LNCAP (cell line): Measurements from ENCODE around the gene TACC2.

Source experiments
- TF ChIP-seq, protein P1 (sequence below): fragments of 450-650 bp; IDR thresholded peaks from 2 replicates; pipeline ENCODE4 v1.5.1; 2017; ENCODE audit warnings: mild to moderate bottlenecking

The TACC2 gene

DNA sequence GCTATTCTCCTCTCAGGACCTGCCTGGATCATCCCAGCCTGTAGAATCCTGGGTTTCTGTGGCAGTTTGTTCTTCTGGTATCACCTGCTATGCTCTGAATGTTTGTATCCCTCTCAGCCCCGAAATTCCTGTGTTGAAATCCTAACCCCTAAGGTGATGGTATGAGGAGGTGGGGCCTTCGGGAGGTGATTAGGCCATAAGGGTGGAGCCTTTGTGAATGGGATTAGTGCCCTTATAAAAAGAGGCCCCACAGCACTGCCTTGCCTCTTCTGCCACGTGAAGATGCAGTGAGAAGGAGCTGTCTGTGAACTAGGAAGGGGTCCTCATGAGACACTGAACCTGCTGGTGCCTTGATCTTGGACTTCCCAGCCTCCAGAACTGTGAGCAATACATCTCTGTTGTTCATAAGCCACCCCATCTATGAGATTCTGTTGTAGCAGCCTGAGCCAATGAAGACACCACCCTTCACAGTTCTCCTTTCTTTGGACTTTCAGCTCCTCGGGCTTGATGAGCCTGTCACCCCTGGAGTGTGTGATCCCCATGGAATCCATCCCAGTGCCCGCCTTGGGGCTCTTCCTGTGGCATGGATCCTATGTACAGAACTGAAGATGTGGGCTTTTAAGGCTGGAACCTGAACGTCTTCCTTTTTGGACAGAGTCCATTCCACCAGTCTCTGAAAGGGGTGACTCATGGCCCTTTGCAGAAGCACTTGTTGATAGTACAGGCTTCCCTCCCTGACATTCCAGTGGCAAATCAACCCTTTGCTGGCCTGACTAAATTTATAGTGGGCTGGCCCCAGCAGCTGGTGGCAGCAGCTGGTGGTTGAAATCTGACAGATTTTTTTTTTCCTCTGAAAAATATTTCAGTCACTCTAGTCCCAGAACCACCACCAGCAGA, 138.0 kb downstream of the TACC2 start:
- TF ChIP-seq, protein P1, sequence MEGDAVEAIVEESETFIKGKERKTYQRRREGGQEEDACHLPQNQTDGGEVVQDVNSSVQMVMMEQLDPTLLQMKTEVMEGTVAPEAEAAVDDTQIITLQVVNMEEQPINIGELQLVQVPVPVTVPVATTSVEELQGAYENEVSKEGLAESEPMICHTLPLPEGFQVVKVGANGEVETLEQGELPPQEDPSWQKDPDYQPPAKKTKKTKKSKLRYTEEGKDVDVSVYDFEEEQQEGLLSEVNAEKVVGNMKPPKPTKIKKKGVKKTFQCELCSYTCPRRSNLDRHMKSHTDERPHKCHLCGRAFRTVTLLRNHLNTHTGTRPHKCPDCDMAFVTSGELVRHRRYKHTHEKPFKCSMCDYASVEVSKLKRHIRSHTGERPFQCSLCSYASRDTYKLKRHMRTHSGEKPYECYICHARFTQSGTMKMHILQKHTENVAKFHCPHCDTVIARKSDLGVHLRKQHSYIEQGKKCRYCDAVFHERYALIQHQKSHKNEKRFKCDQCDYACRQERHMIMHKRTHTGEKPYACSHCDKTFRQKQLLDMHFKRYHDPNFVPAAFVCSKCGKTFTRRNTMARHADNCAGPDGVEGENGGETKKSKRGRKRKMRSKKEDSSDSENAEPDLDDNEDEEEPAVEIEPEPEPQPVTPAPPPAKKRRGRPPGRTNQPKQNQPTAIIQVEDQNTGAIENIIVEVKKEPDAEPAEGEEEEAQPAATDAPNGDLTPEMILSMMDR, result no peak

GRCh38 chr10:122127943-122128342, 139.0 kb downstream of the TACC2 start:
- TF ChIP-seq, protein P1, result no peak

- TF ChIP-seq, protein P1, result no peak
Measured at GRCh38 chr10:122128357-122128756, 139.4 kb downstream of the TACC2 start.

DNA sequence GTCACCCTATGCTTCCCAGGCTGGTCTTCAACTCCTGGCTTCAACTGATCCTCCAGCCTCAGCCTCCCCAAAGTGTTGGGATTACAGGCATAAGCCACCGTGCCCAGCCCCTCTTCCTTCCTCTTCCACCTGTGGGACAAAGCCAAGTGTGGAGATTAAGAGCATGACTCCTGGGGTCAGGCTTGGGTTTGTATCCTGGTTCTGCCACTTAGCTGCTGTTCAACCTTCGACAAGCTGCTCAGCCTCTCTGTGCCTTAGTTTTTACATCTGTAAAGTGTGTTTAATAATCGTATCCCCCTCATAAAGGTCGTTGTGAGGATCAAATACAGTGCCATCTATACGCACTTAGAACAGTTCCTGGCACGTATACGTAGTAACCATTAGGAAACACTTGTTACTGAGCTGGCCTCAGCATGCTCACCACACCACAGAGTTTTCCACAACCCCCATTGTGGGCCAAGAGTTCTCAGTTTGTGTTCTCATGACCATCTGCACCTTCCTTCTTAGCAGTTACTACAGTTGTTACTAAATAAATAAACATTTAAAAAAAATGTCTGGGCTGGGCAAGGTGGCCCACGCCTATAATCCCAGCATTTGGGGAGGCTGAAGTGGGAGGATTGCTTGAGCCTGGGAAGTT, 141.6 kb downstream of the TACC2 start:
- TF ChIP-seq, protein P1, result no peak

DNA sequence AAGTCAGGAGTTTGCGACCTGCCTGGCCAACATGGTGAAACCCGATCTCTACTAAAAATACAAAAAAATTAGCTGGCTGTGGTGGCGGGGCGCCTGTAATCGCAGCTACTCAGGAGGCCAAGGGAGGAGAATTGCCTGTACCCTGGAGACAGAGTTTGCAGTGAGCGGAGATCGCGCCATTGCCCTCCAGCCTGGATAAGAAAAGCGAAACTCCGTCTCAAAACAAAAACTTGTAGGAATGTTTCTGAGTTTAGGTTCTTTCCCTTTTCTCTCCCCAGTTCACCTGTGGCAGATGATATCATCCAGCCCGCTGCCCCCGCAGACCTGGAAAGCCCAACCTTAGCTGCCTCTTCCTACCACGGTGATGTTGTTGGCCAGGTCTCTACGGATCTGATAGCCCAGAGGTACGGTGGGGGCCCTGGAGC, 143.4 kb downstream of the TACC2 start:
- TF ChIP-seq, protein P1, result no peak

DNA sequence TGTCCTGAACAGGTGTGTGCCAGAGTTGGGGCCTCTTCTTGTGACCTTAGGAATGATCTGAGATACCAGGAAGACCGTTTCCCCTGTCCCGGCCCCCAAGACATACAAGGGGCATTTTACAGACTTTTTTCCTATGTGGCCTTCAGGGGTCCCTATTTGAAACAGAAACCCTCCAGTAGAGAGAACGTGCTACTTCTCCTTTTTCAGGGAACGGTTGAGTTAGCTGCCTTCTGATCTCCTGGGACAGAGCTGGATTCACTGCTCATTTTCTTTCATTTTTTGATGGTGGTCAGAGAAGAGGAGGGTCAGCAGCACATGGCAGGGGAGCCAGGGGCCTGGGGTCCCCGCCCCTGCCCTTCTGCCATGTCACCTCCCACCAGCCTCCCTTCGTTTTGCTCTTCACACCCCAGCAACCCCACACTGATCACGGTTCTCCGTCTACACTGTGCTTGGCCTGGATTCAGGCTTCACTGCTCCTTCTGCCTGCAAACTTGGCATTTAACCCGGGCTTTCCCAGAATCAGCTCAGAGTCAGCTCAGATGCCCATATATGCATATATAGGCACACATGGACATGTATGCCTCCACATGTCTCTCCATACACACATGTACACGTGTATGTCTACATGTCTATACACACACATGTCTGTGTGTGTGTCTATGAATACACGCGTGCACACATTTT, 144.1 kb downstream of the TACC2 start:
- TF ChIP-seq, protein P1, result no peak

DNA sequence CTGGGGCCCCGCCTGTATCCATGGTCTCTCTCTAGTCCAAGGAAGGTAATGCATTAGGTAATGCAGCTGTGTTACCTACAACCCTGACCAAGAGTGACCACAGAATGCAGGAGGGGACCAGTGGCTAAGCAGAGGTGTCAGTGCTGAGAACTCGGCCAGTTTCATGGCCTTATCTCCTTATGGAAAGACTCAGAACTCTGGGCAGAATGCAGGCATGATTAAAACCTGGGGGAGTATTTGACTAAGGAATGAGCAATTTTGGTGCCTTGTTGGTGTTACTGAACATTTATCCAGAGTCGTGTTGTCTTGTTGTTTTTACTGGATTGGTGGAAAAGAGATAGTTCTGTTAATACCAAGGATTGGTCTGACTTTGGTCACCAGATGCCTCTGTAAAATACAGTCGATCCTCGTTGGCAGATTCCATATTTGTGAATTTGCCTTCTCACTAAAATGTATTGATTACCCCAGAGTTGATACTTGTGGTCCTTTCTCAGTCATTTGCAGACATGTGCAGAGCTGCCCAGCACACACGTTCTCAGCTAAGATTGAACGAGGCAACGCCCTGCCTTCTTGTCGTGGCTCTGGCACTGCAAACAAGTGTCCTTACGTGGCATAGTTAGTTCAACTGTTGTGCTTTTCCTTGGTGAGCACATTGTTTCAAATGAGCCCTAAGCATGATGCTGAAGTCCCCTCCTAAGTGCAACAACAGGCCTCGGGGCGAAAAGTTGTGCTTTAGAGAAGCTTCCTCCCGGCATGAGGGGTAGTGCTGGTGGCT, 146.5 kb downstream of the TACC2 start:
- TF ChIP-seq, protein P1, result no peak
